Endothelial cell (in vitro differentiated cells): ENCODE measurements around the gene NXNL1. TPM values are rescaled to one million over a fixed set of nuclear protein-coding genes. Genes with fewer than 3 reads are reported as not detected.

Experiments used
- DNase-seq: peaks from one replicate; pipeline ENCODE4 v3.0.0; 2021; ENCODE audit warnings: low spot score
- H3K27ac Mint-ChIP-seq: one replicate; pipeline ENCODE4 v1.8.0; 2021; ENCODE audit warnings: mixed read lengths, inconsistent platforms; ENCODE audit not compliant: unreplicated experiment
- H3K27me3 Mint-ChIP-seq: one replicate; pipeline ENCODE4 v1.8.0; 2021; ENCODE audit warnings: mild to moderate bottlenecking, moderate library complexity, mixed read lengths, inconsistent platforms; ENCODE audit not compliant: unreplicated experiment
- H3K36me3 Mint-ChIP-seq: one replicate; pipeline ENCODE4 v1.8.0; 2021; ENCODE audit warnings: mild to moderate bottlenecking, low read depth, mixed read lengths, inconsistent platforms; ENCODE audit not compliant: unreplicated experiment
- H3K4me1 Mint-ChIP-seq: one replicate; pipeline ENCODE4 v1.8.0; 2021; ENCODE audit warnings: mild to moderate bottlenecking, mixed read lengths, inconsistent platforms; ENCODE audit not compliant: unreplicated experiment
- H3K4me3 Mint-ChIP-seq: one replicate; pipeline ENCODE4 v1.8.0; 2021; ENCODE audit warnings: mild to moderate bottlenecking, mixed read lengths, inconsistent platforms; ENCODE audit not compliant: unreplicated experiment
- H3K9me3 Mint-ChIP-seq: one replicate; pipeline ENCODE4 v1.8.0; 2021; ENCODE audit warnings: mixed read lengths, inconsistent platforms; ENCODE audit not compliant: unreplicated experiment
- total RNA-seq: library from RNA; stranded (reverse); fragmentation: NEBNext Ultra II Directional; extraction: Animal tissue kit (Norgen Biotek cat#: 25700); gene quantifications from one replicate; pipeline ENCODE4 v1.2.1, GENCODE V29; 2021; ENCODE audit not compliant: unreplicated experiment
- TF ChIP-seq, protein P1 (sequence below): fragments of 200-600 bp; sonication (generic); IDR thresholded peaks from one replicate; pipeline ENCODE4 v1.5.0; 2021; ENCODE audit warnings: antibody characterized with exemption; ENCODE audit not compliant: unreplicated experiment

NXNL1 gene
- total RNA-seq, 1 donor from 2014 or later: not detected

DNA sequence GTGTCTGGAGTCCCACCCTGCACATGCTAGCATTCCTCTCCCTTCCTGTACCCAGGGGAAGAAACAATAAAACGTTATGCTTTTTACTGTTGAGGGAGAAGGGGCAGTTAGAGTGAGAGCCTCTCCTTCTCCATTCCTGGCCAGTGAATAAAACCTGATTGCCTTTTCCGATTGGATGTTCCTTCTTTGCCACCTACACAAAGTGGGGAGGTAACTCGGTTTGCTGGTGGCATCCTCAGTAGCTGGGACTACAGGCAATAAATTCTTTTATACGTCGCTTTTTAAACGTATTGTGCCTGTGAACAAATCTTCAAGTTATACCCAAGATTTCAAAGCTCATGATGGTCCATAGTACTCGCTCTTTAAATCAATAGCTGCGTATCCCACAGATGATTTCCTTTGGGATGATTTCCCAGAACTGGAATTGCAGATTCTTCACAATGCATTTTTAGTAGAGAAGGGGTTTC, 41.5 kb downstream of the NXNL1 start:
- peak overlapping the region; percentile 90 for H3K27ac Mint-ChIP-seq
- TF ChIP-seq, protein P1, sequence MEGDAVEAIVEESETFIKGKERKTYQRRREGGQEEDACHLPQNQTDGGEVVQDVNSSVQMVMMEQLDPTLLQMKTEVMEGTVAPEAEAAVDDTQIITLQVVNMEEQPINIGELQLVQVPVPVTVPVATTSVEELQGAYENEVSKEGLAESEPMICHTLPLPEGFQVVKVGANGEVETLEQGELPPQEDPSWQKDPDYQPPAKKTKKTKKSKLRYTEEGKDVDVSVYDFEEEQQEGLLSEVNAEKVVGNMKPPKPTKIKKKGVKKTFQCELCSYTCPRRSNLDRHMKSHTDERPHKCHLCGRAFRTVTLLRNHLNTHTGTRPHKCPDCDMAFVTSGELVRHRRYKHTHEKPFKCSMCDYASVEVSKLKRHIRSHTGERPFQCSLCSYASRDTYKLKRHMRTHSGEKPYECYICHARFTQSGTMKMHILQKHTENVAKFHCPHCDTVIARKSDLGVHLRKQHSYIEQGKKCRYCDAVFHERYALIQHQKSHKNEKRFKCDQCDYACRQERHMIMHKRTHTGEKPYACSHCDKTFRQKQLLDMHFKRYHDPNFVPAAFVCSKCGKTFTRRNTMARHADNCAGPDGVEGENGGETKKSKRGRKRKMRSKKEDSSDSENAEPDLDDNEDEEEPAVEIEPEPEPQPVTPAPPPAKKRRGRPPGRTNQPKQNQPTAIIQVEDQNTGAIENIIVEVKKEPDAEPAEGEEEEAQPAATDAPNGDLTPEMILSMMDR: no peak
- DNase-seq: no peak
- peaks cover 11% of the 10 kb centered on the region for H3K27me3 Mint-ChIP-seq
- H3K4me3 Mint-ChIP-seq: peak overlapping the region; percentile 85
- H3K4me1 Mint-ChIP-seq: peaks cover 26% of the 10 kb centered on the region
- peaks cover 8% of the 10 kb centered on the region for H3K36me3 Mint-ChIP-seq
- peaks cover 3% of the 10 kb centered on the region for H3K9me3 Mint-ChIP-seq

DNA sequence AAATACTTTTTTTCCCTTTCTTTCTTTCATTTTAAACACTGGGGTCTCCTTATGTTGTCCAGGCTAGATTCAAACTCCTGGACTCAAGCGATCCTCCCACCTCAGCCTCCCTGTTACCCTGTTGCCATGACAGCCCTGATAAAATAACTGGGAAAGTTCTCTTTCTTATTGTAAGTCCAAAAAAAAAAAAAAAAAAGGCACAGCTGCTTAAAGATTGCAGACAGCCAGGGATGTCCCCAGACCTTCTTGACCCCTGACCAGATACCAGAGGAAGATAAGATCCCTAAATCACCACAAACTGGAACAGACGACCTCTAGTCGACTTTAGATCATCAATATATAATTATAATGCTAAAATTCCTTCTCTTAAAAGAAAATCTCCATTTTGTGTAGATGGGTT, 42.0 kb downstream of the NXNL1 start:
- H3K4me1 Mint-ChIP-seq: peaks cover 26% of the 10 kb centered on the region
- DNase-seq: no peak
- peaks cover 3% of the 10 kb centered on the region for H3K9me3 Mint-ChIP-seq
- H3K36me3 Mint-ChIP-seq: peaks cover 8% of the 10 kb centered on the region
- peak overlapping the region; percentile 85 for H3K4me3 Mint-ChIP-seq
- TF ChIP-seq, protein P1: no peak
- H3K27ac Mint-ChIP-seq: peak overlapping the region; percentile 90
- peaks cover 11% of the 10 kb centered on the region for H3K27me3 Mint-ChIP-seq

DNA sequence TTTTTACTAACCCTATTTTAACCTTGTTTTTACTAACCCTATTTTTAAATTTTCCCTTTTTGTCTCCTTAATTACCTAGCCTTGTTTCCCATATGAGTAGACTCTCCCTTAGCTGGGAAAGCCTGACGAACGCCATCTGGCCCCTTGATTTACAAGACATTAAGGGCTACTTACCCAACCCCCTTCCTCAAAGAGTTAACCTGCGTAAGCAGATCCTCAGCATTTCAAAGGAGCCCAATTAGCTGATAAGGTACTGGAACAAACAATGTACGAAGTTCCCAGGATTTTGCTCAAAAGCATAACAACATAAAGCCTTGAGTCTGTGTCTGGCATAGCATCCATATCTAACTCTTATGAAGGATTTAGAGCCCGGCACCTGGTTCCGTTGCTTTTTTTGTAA, 45.6 kb downstream of the NXNL1 start:
- H3K4me3 Mint-ChIP-seq: peak overlapping the region; percentile 63
- H3K36me3 Mint-ChIP-seq: no peaks in the 10 kb centered on the region
- TF ChIP-seq, protein P1: no peak
- peaks cover 35% of the 10 kb centered on the region for H3K4me1 Mint-ChIP-seq
- DNase-seq: no peak
- no peaks in the 10 kb centered on the region for H3K9me3 Mint-ChIP-seq
- peaks cover 5% of the 10 kb centered on the region for H3K27me3 Mint-ChIP-seq
- peak overlapping the region; percentile 93 for H3K27ac Mint-ChIP-seq

DNA sequence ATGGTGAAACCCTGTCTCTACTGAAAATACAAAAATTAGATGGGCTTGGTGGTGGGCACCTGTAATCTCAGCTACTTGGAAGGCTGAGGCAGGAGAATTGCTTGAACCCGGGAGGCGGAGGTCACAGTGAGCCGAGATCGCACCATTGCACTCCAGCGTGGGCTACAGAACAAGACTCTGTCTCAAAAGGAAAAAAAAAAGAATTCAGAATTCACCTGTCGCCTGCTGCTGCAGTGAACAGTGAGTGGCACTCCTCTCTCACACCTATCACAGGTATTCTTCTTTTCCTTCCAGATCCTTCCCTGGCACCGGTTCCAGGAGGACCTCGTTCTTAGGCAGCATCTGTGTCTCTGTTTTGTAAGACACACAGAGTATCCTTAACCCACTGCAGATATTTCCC, 46.6 kb downstream of the NXNL1 start:
- H3K9me3 Mint-ChIP-seq: no peaks in the 10 kb centered on the region
- H3K36me3 Mint-ChIP-seq: no peaks in the 10 kb centered on the region
- peaks cover 31% of the 10 kb centered on the region for H3K4me1 Mint-ChIP-seq
- H3K27me3 Mint-ChIP-seq: peaks cover 5% of the 10 kb centered on the region
- peak overlapping the region; percentile 98 for H3K27ac Mint-ChIP-seq
- TF ChIP-seq, protein P1: no peak
- DNase-seq: no peak
- H3K4me3 Mint-ChIP-seq: no peak overlapping the region

DNA sequence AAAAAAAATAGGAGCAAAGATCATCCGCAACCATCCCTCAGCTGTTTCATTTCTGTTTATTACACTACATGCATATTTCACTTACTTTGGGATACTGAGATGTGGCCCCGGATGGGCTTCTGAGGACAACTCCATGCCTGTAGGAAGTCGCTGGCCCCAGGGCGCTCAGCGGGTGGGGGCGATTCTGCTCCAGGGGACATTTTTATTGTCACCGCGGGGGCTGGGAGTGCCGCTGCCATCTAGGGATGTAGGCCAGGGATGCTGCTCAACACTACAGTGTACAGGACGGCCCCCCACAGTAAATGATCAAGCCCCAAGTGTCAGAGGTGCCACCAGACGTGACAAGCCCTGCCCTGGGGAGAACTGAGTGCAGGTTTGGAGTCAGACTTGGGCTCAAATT, 48.9 kb downstream of the NXNL1 start:
- H3K9me3 Mint-ChIP-seq: no peaks in the 10 kb centered on the region
- H3K4me1 Mint-ChIP-seq: peaks cover 31% of the 10 kb centered on the region
- TF ChIP-seq, protein P1: no peak
- no peaks in the 10 kb centered on the region for H3K36me3 Mint-ChIP-seq
- peak overlapping the region; percentile 98 for H3K27ac Mint-ChIP-seq
- H3K4me3 Mint-ChIP-seq: no peak overlapping the region
- peaks cover 3% of the 10 kb centered on the region for H3K27me3 Mint-ChIP-seq
- no peak for DNase-seq
